ENCODE results near the gene TRIP11.
"Not testable (repeated sequence)": the region's sequence is repeated elsewhere in the genome, so short reads cannot be mapped to it uniquely, and the experiment has no call there.

TRIP11 gene

DNA sequence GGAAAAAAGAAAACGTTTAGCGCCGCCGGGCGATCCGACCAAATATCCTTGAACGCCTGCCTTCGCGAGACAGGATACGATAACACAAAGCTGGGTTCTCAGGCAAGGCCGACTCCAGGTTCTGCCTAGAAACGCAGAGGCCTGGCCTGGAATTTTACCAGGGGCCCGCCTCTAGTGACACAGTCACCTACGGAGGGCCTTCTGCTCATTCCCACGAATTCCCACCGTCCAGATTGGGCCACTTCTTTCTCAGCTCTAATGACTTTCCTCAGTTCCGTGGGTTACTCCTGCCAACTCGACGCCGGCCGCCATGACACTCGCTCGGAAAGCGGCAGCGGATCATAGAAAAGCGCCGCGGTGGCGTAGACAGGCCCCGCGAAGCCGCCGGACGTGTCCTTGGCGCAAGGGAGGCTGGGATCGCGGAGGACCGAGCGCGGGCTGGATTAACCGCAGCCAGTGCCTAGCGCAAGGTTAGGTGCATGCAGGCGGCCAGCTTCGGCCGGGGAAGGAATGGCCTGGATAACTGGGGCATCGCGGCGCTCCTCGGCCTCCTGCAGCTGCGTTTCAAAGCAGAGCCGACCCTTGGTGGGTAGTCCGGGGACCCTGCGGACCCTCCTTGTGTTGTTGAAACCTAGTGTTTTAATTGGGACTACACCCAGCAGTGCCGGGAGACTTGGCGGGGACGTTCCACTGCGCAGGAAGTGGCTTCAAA lies at the start of gene TRIP11:
Gene TRIP11, minus strand, starts transcription at position 341 of the 712 bp plus-strand sequence. CDS start 374 bp downstream, outside the sequence.
- peak; percentile 95 to 97 (median 96) for DNase-seq

DNA sequence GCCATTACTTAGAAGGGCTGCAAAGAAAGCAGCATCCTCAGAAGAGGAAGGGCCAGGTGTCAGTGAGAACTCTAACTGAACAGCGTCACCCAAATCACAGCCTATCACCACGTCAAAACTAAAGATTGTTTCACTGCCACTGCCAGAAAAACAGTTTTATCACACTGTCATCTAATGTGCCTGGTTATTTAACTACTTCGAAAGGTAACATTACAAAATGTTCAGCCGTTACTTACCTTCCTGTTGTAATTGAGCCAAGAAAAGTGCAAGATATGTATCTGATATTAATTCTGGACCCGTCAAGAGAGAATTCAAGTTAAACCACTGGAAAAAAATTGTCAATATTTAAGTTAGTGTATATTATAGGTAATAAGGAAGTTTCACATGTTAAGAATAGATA lies 48.6 kb upstream of the TRIP11 start:
- DNase-seq: no peak

DNA sequence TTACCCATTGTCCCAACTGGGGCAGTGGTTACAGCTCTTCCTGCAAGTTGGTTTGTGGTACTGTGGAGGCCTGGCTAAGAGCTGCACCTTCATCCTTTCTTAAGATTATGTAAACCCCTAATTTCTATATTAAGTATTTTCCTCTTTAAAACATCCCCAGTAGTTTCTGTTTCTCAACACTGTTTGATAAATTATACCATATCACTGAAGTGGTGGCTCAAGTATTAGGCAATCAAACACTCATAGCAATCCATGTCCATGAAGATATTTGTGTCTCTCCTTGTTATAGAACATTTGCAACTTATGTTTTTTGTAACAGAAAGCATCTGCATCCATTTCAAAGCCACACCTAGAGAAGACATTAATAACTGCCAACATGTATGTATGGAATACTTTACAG lies 34.7 kb upstream of the TRIP11 start:
- DNase-seq: no peak

GRCh38 chr14:92058006-92058917 lies 18.4 kb upstream of the TRIP11 start:
- DNase-seq: peak in 1 of 3 experiments; percentile 26

DNA sequence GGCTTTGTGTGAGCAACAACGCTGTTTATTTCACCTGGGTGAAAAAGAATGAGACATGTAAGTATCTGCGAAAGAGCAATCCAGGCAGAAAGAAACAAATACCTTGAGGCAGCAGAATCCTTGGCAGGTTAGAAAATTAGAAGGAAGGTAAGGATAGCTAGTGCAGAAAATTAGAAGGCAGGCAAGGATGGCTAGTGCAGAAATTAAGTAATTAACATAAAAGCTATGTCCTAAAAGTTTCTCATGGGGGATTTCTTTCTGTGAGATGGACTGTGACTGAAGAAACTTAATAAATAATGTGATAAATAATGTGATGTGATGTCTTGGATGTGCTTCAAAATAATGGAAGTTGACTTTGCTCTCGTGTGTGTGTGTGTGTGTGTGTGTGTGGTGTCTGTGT lies 9.9 kb upstream of the TRIP11 start:
- no peak for DNase-seq

DNA sequence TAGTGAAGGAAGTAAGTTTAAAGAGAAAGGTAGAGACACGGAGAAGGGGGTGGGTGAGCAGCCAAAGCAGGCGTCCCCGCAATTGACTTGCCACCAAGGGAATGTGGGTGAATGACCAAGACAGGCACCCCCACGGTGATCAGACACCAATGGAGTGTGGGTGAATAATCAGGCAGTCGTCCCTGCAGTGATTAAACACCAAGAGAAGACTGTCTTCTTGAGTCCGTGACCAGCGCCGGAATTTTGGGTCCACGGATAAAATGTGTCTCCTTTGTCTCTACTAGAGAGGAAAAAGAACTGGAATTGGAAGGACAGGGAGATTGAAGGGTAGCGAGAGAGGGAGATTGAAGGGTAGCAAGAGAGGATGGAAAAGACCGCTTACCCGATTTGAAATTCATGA lies 9.4 kb upstream of the TRIP11 start:
- not testable (repeated sequence) for DNase-seq

GRCh38 chr14:92045904-92046303 lies 6.0 kb upstream of the TRIP11 start:
- DNase-seq: not testable (repeated sequence)

- DNase-seq: not testable (repeated sequence)
Measured at GRCh38 chr14:92041766-92042165, 1.9 kb upstream of the TRIP11 start.

GRCh38 chr14:92041203-92041602 lies 1.3 kb upstream of the TRIP11 start:
- DNase-seq: no peak

DNA sequence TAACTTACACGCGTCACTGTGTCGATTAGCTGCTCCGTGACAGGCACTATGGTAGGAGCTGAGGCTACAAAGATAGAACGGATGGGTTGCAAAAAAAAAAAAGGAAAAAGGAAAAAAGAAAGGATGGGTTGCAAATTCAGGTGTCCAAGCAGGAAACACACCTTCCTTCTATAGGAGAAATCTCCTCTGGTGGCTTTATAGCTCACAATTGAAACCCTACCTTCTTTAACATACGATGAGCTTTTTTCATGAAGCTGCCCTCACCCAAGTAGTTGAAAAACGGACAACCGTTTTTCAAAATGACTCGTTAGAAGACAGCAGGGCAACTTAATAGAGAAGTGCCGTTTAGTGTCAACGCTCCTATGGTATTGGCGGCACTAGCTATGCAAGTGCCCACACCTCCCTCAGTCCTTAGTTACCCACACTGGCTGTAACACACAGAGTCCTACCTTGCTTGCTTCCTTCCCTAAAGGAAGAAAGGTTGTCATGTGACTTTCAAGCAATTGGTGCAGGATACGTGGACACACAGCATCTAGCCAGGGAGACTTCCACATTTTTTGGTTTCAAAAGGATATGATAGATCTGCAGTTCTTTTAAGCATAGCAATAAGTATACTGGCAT lies 682 bp upstream of the TRIP11 start:
- DNase-seq: peak; percentile 58 to 71 (median 64)

- DNase-seq: peak in 2 of 3 experiments; percentile 38 to 79
Measured at GRCh38 chr14:92039063-92039718, 668 bp downstream of the TRIP11 start.

DNA sequence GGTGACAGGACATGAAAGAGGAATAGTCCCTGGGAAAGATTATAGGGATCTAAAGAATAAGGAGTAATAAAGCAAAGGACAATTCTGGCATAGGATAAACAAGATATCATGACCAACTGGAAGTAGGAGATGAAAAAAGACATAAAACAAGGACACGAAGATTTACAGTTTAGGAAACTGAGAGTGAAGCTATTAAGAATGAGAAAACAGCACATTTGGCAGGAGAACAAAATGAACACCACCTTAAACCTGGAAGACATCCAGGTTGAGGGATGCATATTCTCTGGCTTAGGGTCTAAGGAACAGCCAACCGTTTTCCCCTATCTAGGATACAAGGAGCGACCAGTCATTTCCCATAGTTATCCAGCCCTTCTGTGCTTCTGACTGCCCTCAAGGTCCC lies 1.9 kb downstream of the TRIP11 start:
- no peak for DNase-seq

- DNase-seq: peak; percentile 8 to 72 (median 20)
Measured at GRCh38 chr14:92035890-92036289, 4.0 kb downstream of the TRIP11 start.

DNA sequence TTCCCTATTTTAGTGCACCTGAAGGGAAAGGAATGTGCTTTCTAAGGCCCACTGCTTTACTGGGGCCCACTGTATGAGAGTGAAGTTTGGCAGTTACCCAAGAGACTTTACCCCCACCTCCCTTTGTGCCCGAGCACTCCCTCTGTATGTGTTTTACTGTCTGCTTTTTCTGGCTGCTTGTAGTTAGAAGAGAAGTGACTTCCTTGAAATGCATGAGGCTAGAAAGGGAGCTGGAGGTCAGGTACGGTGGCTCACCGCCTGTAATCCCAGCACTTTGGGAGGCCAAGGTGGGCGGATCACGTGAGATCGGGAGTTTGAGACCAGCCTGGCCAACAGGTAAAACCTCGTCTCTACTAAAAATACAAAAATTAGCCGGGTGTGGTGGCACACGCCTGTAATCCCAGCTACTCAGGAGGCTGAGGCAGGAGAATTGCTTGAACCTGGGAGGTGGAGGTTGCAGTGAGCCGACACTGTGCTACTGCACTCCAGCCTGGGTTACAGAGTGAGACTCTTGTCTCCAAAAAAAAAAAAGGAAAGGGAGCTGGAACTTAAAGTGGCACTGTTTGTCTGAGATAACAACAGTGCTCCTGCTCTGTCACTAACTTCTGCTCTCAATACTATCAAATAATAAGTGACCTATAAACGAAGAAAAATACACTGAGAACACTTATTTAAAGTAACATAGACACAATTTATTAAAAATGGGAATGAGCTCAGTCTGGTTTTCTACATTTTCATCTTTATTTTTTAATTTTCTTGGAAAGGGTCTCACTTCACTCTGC lies 5.8 kb downstream of the TRIP11 start:
- DNase-seq: no peak

GRCh38 chr14:92033433-92033832 lies 6.4 kb downstream of the TRIP11 start:
- DNase-seq: no peak

DNA sequence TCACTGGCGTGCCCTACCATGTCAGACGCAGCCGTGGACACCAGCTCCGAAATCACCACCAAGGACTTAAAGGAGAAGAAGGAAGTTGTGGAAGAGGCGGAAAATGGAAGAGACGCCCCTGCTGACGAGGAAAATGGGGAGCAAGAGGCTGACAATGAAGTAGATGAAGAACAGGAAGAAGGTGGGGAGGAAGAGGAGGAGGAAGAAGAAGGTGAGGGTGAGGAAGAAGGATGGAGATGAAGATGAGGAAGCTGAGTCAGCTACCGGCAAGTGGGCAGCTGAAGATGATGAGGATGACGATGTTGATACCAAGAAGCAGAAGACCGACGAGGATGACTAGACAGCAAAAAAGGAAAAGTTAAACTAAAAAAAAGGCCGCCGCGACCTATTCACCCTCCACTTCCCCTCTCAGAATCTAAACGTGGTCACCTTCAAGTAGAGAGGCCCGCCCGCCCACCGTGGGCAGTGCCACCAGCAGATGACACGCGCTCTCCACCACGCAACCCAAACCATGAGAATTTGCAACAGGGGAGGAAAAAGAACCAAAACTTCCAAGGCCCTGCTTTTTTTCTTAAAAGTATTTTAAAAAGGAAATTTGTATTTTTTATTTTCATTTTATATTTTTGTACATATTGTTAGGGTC lies 13.2 kb downstream of the TRIP11 start:
- DNase-seq: no peak

GRCh38 chr14:92022036-92022435 lies 17.8 kb downstream of the TRIP11 start:
- no peak for DNase-seq

DNA sequence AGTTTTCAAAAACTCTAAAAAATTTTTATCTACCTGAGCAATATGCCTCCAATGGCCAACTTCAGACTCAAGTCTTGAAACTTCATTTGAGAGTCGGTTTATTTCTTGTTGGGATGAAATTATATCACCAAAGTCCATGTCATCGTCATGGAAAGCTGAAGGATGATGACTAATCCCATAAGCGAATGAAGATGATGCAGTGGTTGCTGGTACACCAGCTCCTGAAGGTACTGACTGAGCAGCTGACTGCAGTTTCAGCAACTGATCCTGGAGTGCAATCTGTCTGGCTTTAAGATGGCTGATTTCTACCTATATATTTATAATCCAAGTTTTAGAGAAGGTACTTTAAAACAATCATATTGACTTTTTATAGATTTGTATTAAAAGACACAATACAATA lies 18.3 kb downstream of the TRIP11 start:
- no peak for DNase-seq

DNA sequence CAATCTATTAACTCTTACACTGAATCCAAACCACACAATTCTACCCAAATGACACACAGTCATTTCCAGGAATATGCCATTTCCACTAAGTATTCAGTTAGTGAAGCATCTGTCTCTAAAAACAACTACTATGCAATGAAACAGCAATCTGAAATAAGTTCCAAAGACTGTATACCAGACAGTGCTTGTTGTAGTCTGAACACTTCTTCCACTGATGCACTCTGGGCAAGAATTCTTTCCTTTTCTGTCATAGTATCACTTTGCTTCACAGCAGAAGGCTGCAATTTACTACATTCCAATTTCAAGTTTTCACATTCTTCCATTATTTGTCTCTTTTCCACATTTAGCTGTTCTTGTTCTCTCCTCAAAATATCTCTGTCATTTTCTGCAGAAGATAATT lies 25.8 kb downstream of the TRIP11 start:
- DNase-seq: no peak

DNA sequence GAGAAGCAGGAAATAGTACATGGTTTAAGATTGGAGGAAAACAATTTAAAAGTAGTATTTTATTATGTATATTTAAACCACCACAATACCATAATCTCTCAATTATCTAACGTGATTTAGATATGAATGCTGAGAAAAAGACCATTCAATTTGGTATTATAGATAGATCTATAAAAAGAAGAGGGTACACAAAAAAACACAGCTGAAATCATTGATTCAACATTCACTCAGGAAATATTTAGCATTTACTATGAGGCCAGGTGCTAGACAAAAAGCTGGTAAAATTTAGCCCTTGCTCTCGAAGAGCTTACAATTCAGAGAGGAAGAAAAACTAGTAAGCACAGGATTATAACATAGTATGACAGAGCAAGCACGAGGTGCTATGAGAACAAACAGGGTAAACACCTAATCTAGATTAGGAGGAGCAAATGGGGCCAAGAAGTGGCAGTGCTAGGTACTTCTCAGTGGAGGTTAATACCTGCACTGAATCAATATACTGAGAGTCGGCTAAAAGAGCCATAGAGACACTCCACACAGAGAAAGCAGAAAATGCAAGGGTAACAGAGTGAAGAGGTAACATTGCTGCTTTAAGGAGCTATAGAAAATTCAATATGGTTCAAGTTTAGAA lies 27.6 kb downstream of the TRIP11 start:
- DNase-seq: no peak

DNA sequence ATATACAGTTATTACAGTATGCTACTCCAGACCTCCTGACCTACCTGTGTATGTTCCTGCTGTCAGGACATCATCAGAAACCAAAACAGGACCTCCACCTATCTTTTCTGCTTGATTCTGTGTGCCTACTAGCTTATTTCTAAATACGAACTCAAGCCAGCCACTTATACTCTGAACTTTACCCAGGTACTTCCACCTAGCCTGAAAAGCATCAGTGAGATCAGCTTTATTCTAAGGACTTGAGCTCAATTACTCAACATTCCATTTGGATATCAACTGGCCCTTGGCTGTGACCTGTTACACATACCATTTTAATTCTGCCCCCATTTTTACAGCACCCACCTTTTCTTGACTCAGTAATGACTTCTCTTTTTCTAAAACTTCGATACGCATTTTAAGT lies 29.2 kb downstream of the TRIP11 start:
- DNase-seq: no peak

All from NCI-H1417 (cell line).